Activated T-cell treated with anti-CD3 and anti-CD28 coated beads, Interleukin-2, amount 50 U/mL, for 1 hour (primary cell): Measurements from ENCODE around the gene THAP11.

Experiments used
- DNase-seq: peaks from one replicate; pipeline ENCODE4 v3.0.0-alpha.2; 2020

The THAP11 gene

DNA sequence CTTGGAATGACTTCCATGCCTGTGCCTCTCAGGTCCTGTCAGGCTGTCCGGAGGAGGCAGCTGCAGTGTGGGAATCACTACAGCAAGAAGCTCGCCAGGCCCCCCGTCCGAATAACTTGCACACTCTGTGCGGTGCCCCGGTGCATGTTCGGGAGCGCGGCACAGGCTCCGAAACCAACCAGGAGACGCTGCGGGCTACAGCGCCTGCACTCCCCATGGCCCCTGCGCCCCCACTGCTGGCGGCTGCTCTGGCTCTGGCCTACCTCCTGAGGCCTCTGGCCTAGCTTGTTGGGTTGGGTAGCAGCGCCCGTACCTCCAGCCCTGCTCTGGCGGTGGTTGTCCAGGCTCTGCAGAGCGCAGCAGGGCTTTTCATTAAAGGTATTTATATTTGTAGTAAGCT, 43.9 kb downstream of the THAP11 start:
- no peak for DNase-seq

DNA sequence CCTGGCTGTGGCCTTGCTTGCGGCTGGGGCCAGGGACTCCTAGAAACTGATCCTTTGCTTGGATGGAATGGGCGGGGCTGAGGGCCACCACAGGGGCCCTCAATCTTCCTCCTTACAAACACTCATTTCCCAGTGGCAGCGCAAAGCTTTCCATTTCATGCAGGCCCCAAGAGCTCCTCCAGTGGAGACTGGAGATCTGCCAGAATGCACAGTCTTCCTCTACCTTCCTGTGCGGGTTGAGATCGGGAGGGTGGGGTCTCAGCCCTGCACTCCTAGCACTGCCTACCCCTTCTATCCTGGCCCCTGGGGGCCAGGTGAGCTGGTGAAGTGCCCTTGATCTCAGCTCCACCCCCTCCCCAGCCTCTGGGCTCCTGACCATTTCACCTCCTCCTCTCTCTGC, 44.3 kb downstream of the THAP11 start:
- DNase-seq, result no peak

DNA sequence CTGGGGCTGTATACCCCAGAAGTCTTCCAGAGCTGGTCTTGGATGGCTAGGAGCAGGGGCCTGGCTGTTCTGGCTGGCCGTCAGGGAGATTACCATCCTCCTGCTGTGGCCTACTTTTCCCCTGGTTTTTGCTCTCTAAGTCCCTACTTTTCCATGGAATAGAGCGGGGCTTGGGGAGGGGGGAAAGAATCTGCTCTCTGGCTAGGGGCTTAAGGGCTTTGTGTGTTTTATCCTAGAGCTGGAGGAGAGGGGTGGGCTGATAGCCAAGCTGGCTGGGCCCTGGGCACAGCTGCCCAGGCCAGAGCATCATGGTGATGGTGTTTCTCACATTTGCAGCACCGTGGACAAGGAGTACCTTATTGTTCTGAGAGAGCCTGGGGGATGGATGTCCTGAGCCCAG, 46.2 kb downstream of the THAP11 start:
- DNase-seq, result no peak

DNA sequence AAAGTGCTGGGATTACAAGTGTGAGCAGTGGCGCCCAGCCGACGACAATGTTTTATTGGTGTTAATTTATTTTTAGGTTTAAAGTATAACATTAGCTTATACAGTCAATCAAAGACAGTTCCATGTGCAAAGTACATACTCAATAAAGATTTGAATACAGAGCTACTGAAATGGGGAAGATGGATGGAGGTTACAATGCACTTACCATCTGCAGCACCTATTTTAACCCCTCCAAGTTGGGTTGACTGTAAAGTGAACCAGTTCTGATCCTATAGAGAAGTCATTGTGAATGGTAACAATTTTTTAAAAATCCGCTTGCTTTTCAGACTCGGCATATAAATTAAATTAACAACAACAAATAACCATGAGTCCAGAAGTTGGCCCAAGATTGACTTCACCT, 50.3 kb downstream of the THAP11 start:
- DNase-seq, result no peak

DNA sequence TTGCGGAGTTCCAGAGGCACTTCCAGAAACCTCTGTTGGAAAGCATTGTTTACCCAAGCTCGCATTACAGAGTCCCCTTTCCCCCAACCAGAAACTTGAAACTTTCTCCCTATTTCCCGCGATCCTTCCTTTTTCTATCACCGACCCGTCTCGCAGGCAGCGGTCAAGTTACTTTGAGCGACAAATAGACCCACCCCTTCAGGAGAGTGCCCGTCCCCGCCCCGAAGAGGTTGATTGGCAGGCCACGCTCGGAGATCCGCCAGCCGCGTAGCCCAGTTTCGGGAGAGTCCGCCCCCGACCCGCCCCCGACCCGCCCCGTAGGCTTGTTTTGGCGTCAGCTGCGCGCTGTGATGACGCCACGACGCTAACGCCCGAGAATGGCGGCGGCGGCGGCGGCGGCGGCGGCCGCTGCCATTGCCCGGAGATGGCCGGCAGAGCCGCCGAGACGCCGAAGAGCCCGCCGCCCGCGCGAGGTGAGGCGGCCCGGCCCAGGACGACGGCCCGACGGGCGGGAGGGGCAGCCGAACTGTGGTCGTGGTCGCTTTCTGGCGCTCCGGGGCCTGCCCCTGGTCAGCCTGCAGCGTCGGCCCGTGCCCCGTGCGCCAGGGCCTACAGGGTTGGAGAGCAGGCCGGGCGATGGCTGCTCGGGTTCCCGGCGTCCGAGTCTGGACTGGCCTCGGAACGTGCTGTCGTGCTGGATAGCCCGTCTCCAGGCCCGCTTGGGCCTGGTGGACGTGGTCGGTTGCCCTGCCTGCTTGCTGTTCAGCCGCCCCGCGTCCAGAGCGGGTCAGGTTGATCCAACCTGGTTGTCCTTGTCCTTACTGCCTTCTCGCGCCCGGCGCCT, 51.0 kb downstream of the THAP11 start, which contains the start of gene PSKH1:
TSS of gene PSKH1 (plus strand) at position 356 of the 844 bp plus-strand sequence. CDS start 15,496 bp downstream, outside the sequence.
- peak; percentile 87 for DNase-seq
